ENCODE results near the gene SREBF2. TPM values are rescaled to one million over a fixed set of nuclear protein-coding genes. Genes with fewer than 3 reads are reported as not detected.
"Not testable (repeated sequence)": the region's sequence is repeated elsewhere in the genome, so short reads cannot be mapped to it uniquely, and the experiment has no call there.

Gene SREBF2
- total RNA-seq, 1 donor from 2014 or later, result 119 TPM

- H3K9me3 Mint-ChIP-seq (ENCODE audit: unreplicated experiment), result no peaks in the 10 kb centered on the region
- no peak for DNase-seq (ENCODE audit: extremely low spot score, unreplicated experiment)
- peak overlapping the region; percentile 90 for H3K27ac Mint-ChIP-seq (ENCODE audit: unreplicated experiment)
- H3K36me3 Mint-ChIP-seq (ENCODE audit: unreplicated experiment), result peaks cover 20% of the 10 kb centered on the region
- peak overlapping the region; percentile 94 for H3K4me3 Mint-ChIP-seq (ENCODE audit: unreplicated experiment)
- TF ChIP-seq CTCF (IDR thresholded peaks at IDR 0.05), result no peak
- peaks cover 46% of the 10 kb centered on the region for H3K4me1 Mint-ChIP-seq (ENCODE audit: unreplicated experiment)
- H3K27me3 Mint-ChIP-seq (ENCODE audit: unreplicated experiment), result no peaks in the 10 kb centered on the region
Measured at GRCh38 chr22:41833369-41834004, 582 bp downstream of the SREBF2 start.

- no peaks in the 10 kb centered on the region for H3K27me3 Mint-ChIP-seq (ENCODE audit: unreplicated experiment)
- H3K27ac Mint-ChIP-seq (ENCODE audit: unreplicated experiment), result peak overlapping the region; percentile 90
- H3K36me3 Mint-ChIP-seq (ENCODE audit: unreplicated experiment), result peaks cover 20% of the 10 kb centered on the region
- no peak for DNase-seq (ENCODE audit: extremely low spot score, unreplicated experiment)
- peak overlapping the region; percentile 94 for H3K4me3 Mint-ChIP-seq (ENCODE audit: unreplicated experiment)
- H3K4me1 Mint-ChIP-seq (ENCODE audit: unreplicated experiment), result peaks cover 51% of the 10 kb centered on the region
- no peaks in the 10 kb centered on the region for H3K9me3 Mint-ChIP-seq (ENCODE audit: unreplicated experiment)
- no peak for TF ChIP-seq CTCF (IDR thresholded peaks at IDR 0.05)
Measured at GRCh38 chr22:41834005-41834944, 1.4 kb downstream of the SREBF2 start.

- not testable (repeated sequence) for H3K4me3 Mint-ChIP-seq (ENCODE audit: unreplicated experiment); H3K27me3 Mint-ChIP-seq (ENCODE audit: unreplicated experiment); DNase-seq (ENCODE audit: extremely low spot score, unreplicated experiment); H3K9me3 Mint-ChIP-seq (ENCODE audit: unreplicated experiment); H3K27ac Mint-ChIP-seq (ENCODE audit: unreplicated experiment)
- Mint-ChIP-seq H3K4me1 (ENCODE audit: unreplicated experiment) (peaks cover 60% of the 10 kb centered on the region), H3K36me3 (ENCODE audit: unreplicated experiment) (peaks cover 20% of the 10 kb centered on the region)
Measured at GRCh38 chr22:41835462-41835861, 2.6 kb downstream of the SREBF2 start.

GRCh38 chr22:41836551-41836950 is 3.6 kb downstream of the SREBF2 start:
- H3K27ac Mint-ChIP-seq (ENCODE audit: unreplicated experiment), result peak overlapping the region; percentile 60
- peaks cover 20% of the 10 kb centered on the region for H3K36me3 Mint-ChIP-seq (ENCODE audit: unreplicated experiment)
- no peak overlapping the region for H3K4me3 Mint-ChIP-seq (ENCODE audit: unreplicated experiment)

More at GRCh38 chr22:41836551-41836950, 3.6 kb downstream of the SREBF2 start:
- Mint-ChIP-seq H3K9me3 (ENCODE audit: unreplicated experiment) (no peaks in the 10 kb centered on the region), H3K4me1 (ENCODE audit: unreplicated experiment) (peaks cover 66% of the 10 kb centered on the region), H3K27me3 (ENCODE audit: unreplicated experiment) (no peaks in the 10 kb centered on the region)
- no peak for TF ChIP-seq CTCF (IDR thresholded peaks at IDR 0.05)
- DNase-seq (ENCODE audit: extremely low spot score, unreplicated experiment), result no peak
